Vagina (tissue), 2 donors: ENCODE data around the gene IL20.

Source experiments
- CTCF ChIP-seq, 3 experiments: fragments of 450-650 bp in 2 of 3; fragments of 200-600 bp in 1 of 3; sonication (generic) in 1 of 3; IDR thresholded peaks; one replicate each; pipeline ENCODE4 v1.5.1; 2017 to 2019; ENCODE audit warnings: antibody characterized with exemption in 3 of 3, mild to moderate bottlenecking in 2 of 3, moderate library complexity in 2 of 3
- POLR2A ChIP-seq, 2 donors: fragments of 450-650 bp; IDR thresholded peaks; one replicate each; pipeline ENCODE4 v1.6.1; 2017; ENCODE audit warnings: antibody characterized with exemption in 2 of 2, mild to moderate bottlenecking in 2 of 2, moderate library complexity in 2 of 2
- POLR2AphosphoS5 ChIP-seq, 2 donors: sonication (generic); formaldehyde crosslinking; IDR thresholded peaks; one replicate each; pipeline ENCODE4 v1.9.0; 2017; ENCODE audit warnings: antibody characterized with exemption in 2 of 2, mild to moderate bottlenecking in 2 of 2, low read depth in 1 of 2; ENCODE audit not compliant: insufficient read depth in 1 of 2

- TF ChIP-seq CTCF (IDR thresholded peaks at IDR 0.05) (no peak), POLR2A (IDR thresholded peaks at IDR 0.05) (no peak), POLR2AphosphoS5 (IDR thresholded peaks at IDR 0.05; ENCODE audit: insufficient read depth in 1 of 2, low read depth in 1 of 2) (no peak)
Measured at GRCh38 chr1:206902702-206903101, 37.3 kb downstream of the IL20 start.
